SK-N-SH (cell line): ENCODE results near the gene B3GALT5.

Experiments
- EP300 ChIP-seq, 2 experiments: IDR thresholded peaks; 2 replicates each; pipeline versions ENCODE4 v1.4.0 to v1.6.1; 2012; ENCODE audit warnings: borderline replicate concordance in 1 of 2, low read depth in 1 of 2, low read length in 1 of 2
- EZH2phosphoT487 ChIP-seq: fragments of 200-600 bp; sonication (generic); IDR thresholded peaks from 2 replicates; pipeline ENCODE4 v1.6.1; 2017; ENCODE audit warnings: low read depth, mixed run types, mild to moderate bottlenecking, antibody characterized with exemption, moderate library complexity, borderline replicate concordance
- MXI1 ChIP-seq: IDR thresholded peaks from 2 replicates; pipeline ENCODE4 v1.6.1; 2012; ENCODE audit warnings: mild to moderate bottlenecking, low read depth, low read length, improper control_type of control experiment
- PBX3 ChIP-seq: IDR thresholded peaks from 2 replicates; pipeline ENCODE4; 2012
- POLR2AphosphoS5 ChIP-seq: IDR thresholded peaks from 2 replicates; pipeline ENCODE4 v1.6.1; 2012; ENCODE audit warnings: low read depth, low read length
- RAD21 ChIP-seq: IDR thresholded peaks from 2 replicates; pipeline ENCODE4 v1.6.1; 2012; ENCODE audit warnings: mild to moderate bottlenecking, low read length
- RCOR1 ChIP-seq: fragments of 150-350 bp; IDR thresholded peaks from 2 replicates; pipeline ENCODE4 v1.6.1; 2017; ENCODE audit warnings: antibody characterized with exemption, low read length
- TAF1 ChIP-seq: IDR thresholded peaks from 2 replicates; pipeline ENCODE4 v1.6.1; 2012; ENCODE audit warnings: low read depth, mild to moderate bottlenecking, low read length, moderate library complexity, borderline replicate concordance
- TF ChIP-seq, protein P1 (sequence below): fragments of 200-600 bp; sonication (generic); IDR thresholded peaks from 2 replicates; pipeline ENCODE4 v1.6.1; 2017; ENCODE audit warnings: antibody characterized with exemption, mild to moderate bottlenecking, moderate library complexity
- TF ChIP-seq, protein P2 (sequence below): fragments of 150-350 bp; IDR thresholded peaks from 2 replicates; pipeline ENCODE4 v1.6.1; 2017; ENCODE audit warnings: antibody characterized with exemption, low read length, low read depth, borderline replicate concordance
- TF ChIP-seq, protein P3 (sequence below): IDR thresholded peaks from 2 replicates; pipeline ENCODE4 v1.6.1; 2012; ENCODE audit warnings: mild to moderate bottlenecking, low read depth, low read length, moderate library complexity

DNA sequence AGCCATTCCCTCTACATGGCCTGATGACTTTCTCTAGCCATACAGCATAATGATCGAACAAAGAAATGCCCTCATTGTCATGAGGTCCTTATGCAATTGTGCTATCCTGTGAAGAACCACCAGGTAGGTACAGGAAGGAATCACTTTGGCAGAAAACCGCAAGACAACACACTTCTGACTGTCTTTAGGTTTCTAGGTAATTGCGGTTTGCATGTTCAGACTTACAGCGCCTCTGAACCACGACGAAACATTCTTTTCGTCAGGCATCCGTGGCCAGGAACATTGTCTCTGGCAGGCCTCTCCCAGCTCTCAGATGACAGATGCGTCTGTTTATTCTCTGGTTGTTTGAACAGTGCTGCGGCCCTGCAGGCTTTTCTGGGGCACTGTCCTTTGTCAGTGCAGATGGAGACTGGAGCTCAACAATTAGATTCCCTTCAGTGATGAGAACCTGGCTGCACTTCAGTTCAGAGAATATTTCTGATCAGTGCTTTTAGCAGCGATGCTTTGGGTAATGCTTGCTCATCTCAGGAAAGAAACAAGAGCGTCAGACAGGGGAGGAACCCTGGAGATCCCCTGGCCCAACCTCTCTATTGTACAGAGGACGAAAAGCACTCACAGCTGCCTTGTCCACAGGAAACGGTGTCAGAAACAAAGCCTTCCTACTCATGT is 63.4 kb downstream of the B3GALT5 start:
- TF ChIP-seq EZH2phosphoT487 (no peak), RCOR1 (peak; percentile 92), RAD21 (no peak; the same call in 1 of the 2 replicates), PBX3 (peak; percentile 83), POLR2AphosphoS5 (peak; percentile 64), MXI1 (peak; percentile 86), TAF1 (no peak), EP300 (IDR thresholded peaks at IDR 0.05; ENCODE audit: borderline replicate concordance in 1 of 2, low read depth in 1 of 2, low read length in 1 of 2) (peak; percentile 31 to 98; a peak in 2 of 4 replicates)
- TF ChIP-seq, protein P1, sequence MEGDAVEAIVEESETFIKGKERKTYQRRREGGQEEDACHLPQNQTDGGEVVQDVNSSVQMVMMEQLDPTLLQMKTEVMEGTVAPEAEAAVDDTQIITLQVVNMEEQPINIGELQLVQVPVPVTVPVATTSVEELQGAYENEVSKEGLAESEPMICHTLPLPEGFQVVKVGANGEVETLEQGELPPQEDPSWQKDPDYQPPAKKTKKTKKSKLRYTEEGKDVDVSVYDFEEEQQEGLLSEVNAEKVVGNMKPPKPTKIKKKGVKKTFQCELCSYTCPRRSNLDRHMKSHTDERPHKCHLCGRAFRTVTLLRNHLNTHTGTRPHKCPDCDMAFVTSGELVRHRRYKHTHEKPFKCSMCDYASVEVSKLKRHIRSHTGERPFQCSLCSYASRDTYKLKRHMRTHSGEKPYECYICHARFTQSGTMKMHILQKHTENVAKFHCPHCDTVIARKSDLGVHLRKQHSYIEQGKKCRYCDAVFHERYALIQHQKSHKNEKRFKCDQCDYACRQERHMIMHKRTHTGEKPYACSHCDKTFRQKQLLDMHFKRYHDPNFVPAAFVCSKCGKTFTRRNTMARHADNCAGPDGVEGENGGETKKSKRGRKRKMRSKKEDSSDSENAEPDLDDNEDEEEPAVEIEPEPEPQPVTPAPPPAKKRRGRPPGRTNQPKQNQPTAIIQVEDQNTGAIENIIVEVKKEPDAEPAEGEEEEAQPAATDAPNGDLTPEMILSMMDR, result no peak
- TF ChIP-seq, protein P2, sequence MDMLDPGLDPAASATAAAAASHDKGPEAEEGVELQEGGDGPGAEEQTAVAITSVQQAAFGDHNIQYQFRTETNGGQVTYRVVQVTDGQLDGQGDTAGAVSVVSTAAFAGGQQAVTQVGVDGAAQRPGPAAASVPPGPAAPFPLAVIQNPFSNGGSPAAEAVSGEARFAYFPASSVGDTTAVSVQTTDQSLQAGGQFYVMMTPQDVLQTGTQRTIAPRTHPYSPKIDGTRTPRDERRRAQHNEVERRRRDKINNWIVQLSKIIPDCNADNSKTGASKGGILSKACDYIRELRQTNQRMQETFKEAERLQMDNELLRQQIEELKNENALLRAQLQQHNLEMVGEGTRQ, result no peak
- TF ChIP-seq, protein P3, sequence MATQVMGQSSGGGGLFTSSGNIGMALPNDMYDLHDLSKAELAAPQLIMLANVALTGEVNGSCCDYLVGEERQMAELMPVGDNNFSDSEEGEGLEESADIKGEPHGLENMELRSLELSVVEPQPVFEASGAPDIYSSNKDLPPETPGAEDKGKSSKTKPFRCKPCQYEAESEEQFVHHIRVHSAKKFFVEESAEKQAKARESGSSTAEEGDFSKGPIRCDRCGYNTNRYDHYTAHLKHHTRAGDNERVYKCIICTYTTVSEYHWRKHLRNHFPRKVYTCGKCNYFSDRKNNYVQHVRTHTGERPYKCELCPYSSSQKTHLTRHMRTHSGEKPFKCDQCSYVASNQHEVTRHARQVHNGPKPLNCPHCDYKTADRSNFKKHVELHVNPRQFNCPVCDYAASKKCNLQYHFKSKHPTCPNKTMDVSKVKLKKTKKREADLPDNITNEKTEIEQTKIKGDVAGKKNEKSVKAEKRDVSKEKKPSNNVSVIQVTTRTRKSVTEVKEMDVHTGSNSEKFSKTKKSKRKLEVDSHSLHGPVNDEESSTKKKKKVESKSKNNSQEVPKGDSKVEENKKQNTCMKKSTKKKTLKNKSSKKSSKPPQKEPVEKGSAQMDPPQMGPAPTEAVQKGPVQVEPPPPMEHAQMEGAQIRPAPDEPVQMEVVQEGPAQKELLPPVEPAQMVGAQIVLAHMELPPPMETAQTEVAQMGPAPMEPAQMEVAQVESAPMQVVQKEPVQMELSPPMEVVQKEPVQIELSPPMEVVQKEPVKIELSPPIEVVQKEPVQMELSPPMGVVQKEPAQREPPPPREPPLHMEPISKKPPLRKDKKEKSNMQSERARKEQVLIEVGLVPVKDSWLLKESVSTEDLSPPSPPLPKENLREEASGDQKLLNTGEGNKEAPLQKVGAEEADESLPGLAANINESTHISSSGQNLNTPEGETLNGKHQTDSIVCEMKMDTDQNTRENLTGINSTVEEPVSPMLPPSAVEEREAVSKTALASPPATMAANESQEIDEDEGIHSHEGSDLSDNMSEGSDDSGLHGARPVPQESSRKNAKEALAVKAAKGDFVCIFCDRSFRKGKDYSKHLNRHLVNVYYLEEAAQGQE, result no peak
